ENCODE measurements around the gene NEK11.
"Not testable (repeated sequence)": the region's sequence is repeated elsewhere in the genome, so short reads cannot be mapped to it uniquely, and the experiment has no call there.

The NEK11 gene

GRCh38 chr3:131371688-131372066 is 345.0 kb downstream of the NEK11 start:
- DNase-seq, result no peak

DNA sequence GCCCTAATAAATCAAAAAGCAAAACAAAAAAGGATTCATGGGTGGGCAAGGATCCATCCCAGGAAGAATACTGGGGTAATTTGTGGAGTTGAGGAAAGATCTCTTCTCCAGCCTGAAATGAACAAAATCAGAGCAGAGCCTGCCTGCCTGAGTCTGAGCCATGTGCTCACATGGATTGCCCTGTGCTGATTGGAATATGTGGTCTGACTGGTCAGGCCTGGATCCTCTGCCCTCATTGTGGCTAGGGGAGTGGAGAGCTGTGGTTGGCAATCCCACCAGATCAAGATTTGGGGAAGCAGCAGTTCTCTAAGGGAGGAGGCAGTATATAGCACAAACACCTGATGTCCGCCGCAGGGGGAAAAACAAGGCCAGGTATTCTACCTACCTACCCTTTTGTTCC is 348.1 kb downstream of the NEK11 start:
- DNase-seq, result no peak

- not testable (repeated sequence) for DNase-seq
Observed at GRCh38 chr3:131380821-131381444, 354.3 kb downstream of the NEK11 start.

DNA sequence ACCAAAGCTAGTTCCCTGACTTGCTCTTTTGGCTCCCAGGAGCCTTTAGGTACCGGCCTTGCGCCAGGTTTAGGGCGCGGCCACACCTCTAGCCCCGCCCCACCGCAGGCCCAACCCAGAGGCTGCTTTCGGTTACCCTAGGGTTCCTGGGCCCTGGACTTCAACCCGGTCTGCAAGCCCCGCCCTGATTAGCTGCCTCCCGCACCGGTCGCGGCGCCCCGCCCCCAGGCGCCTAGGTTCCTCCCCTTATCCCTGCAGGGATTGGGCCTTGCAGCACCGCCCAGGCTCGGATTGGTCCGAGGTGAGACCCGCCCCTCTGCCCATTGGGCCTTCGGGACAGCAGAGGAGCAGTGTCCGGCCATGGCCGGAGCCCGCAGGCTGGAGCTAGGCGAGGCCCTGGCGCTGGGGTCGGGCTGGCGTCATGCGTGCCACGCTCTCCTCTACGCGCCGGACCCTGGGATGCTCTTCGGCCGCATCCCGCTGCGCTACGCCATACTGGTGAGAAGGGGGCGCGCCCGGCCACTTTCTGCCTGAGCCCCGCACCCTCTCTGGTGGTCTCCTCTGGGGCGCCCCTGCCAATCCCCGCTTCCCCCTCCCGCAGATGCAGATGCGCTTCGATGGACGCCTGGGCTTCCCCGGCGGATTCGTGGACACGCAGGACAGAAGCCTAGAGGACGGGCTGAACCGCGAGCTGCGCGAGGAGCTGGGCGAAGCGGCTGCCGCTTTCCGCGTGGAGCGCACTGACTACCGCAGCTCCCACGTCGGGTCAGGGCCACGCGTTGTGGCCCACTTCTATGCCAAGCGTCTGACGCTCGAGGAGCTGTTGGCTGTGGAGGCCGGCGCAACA is 355.0 kb downstream of the NEK11 start, which contains the start of gene NUDT16:
Gene NUDT16 (plus strand): TSS at position 330 of the 847 bp plus-strand sequence. CDS start 31 bp downstream, at position 361.
- DNase-seq, result peak; percentile 97

DNA sequence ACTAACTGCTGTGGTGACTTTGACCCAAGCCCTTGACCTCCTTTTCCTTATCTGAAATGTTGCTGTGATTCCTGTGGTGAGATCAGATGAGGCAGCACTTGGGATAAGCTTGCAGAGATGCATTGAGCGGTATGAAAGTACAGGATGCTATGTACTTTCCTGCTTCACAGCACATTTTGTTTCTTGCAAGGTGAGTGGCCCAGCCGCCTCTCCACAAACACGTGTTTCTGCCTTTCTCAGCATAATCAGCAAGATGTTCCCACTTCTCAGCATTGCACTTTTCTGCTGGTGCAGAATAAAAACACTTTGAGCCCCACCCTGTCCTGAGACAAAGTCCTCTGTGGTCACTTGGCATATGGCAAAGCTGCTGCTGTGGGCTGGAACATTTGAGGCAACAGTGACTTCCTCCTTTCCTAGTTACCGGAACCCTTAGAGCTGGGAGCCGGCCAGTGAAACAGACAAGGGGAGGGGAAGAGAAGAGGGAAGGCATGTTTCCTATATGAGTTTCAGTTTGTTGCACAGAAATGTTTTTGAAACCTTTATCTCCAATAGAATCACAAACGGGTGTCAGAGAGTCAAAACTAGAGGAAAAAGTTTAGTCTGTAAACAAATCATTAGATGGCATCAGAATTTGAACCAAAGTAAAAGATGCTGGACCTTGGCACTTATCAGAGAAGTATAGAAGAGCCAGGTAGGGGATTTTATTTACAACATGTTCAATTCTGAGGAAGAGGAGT is 359.9 kb downstream of the NEK11 start:
- DNase-seq, result no peak

DNA sequence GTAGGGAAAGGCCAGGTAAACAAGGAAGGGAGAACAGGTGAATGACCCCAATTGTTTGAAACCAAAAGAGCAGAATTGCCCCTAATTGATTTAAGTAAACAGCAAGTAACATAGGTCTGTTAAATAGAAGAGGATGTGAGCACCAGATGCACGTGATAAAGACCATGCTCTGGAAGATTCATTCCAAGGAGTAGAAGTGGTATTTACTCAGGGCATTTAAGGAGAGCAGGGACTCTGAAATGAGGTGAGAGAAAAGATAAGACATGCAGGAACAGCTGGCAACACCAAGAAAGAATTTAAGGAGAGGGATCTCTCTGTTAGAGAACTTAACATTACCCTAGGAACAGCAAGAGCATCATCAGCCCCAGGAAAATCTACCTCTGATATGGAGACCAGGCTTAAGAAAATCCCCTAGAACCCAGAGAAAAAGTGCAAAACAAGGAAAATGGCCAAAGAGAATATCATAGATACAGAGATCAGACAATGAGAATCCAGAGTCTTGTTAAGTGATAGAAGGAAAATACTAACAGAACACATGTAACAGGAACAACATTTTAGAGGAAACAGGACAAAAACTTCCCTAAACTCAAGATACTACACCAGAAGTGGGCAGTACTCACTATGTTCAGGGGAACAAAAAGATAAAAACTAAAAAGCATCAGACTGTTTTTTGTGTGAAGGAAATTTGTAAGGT is 361.3 kb downstream of the NEK11 start:
- no peak for DNase-seq

DNA sequence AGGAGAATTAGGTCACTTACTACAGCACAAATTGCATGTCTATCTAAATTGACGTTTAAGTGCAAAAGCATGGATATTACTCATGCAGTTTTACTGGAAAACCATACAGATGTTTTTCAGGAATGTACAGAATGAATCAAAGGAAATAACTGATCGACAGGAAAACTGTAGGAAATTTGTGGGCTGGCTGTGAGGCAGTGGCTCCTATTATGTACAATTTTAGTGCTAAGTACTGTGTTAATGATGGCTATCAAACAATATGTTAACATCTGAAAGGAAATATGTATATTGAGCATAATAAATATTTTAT is 361.8 kb downstream of the NEK11 start:
- DNase-seq, result no peak

- DNase-seq, result no peak
Observed at GRCh38 chr3:131390331-131390730, 363.7 kb downstream of the NEK11 start.

DNA sequence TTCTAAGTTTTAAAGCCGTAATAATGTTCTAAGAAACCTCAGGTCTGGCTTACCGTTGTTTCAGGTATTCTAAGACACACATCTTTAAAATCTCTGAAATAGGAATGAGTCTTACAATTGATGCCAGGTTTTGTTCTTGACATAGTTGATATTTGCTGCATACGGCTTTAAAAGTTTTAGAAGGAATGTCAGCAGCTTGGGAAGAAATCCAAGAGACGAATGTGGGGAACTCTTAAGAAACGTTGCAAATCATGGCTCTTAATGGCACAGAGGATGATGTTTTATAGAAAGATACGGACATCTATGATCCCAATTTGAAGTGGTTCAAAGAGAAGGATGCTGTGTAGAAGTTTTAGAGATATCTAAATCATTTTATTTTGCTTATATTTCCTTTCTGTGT is 366.4 kb downstream of the NEK11 start:
- DNase-seq, result no peak

DNA sequence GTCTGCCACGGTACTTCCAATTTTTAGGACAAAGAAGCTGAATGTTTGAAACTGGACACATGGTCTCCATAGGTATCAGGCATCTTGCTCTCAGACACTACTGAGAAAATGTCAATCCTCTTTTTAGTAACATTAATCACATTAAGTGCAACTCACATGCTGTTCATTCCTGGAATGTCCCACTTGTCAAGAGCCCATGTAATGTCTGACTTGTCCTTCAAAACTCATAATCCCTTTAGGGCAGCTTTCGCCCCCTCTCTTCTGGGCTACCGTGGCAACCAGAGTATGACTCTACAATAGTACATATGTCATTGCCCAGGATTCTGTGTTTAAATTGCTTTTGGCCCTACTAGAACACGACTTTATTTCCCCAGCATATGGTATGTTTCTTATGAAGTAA is 367.2 kb downstream of the NEK11 start:
- no peak for DNase-seq

GRCh38 chr3:131394400-131394799 is 367.7 kb downstream of the NEK11 start:
- DNase-seq, result no peak

DNA sequence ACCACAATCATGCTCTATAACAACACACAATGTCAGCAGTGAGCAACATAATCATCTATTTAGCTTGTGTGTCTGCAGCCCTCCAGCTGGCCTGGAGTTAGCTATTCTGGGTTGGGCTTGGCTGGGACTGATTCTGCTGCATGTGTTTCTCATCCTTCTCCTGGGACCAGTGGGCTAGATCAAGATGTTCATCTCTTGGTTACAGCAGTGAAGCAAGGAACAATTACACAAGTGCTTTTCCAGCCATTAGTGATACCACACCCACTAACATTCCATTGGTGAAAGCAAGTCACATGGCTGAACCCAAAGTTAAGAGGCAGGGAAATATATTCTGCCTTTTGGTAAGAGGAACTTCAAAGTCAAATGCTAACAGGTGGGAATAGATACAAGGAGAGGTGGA is 369.5 kb downstream of the NEK11 start:
- DNase-seq, result no peak

DNA sequence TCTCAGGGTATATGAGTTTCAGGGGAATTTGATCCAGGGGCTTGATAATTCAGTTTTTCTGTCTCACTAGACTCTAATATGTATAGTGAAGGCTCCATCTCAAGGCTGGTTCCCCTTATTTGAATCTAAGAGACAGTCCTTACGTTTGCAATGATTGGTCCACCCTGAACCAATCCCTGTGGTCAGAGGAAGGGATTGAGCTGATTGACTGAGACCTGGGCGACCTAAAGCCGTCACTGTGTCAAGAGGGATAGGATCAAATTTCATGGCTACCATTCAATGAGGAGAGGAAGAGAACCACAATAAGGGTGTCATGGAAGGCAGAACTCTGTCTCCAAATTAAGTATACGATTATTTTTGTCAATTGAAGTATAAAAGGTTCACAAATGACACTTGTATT is 371.2 kb downstream of the NEK11 start:
- DNase-seq, result no peak

All from NCI-H2107 (cell line).